Fibroblast of skin of scalp (primary cell): Measurements from ENCODE around the gene SMLR1.

ENCODE experiments used
- DNase-seq: peaks from one replicate; pipeline ENCODE4 v3.0.0-alpha.2; 2013

SMLR1 gene

GRCh38 chr6:130852844-130853554 is 25.8 kb downstream of the SMLR1 start:
- DNase-seq: peak; percentile 63

GRCh38 chr6:130853555-130854183 is 26.5 kb downstream of the SMLR1 start:
- peak; percentile 84 for DNase-seq

GRCh38 chr6:130858054-130858453 is 30.8 kb downstream of the SMLR1 start:
- no peak for DNase-seq

- no peak for DNase-seq
Measured at GRCh38 chr6:130858498-130859160, 31.4 kb downstream of the SMLR1 start.

- DNase-seq: no peak
Measured at GRCh38 chr6:130859161-130859867, 32.1 kb downstream of the SMLR1 start.

GRCh38 chr6:130862370-130862769 is 35.2 kb downstream of the SMLR1 start:
- no peak for DNase-seq

- no peak for DNase-seq
Measured at GRCh38 chr6:130863415-130864230, 36.4 kb downstream of the SMLR1 start.

- DNase-seq: no peak
Measured at GRCh38 chr6:130864344-130864743, 37.1 kb downstream of the SMLR1 start.

GRCh38 chr6:130865793-130866192 is 38.6 kb downstream of the SMLR1 start:
- no peak for DNase-seq

- DNase-seq: no peak
Measured at GRCh38 chr6:130869681-130870080, 42.5 kb downstream of the SMLR1 start.

GRCh38 chr6:130870179-130870880 is 43.1 kb downstream of the SMLR1 start:
- DNase-seq: no peak

GRCh38 chr6:130872250-130873095 is 45.3 kb downstream of the SMLR1 start:
- DNase-seq: peak; percentile 53

- peak; percentile 10 for DNase-seq
Measured at GRCh38 chr6:130873746-130874145, 46.5 kb downstream of the SMLR1 start.

GRCh38 chr6:130879826-130880225 is 52.6 kb downstream of the SMLR1 start:
- no peak for DNase-seq

GRCh38 chr6:130882370-130882769 is 55.2 kb downstream of the SMLR1 start:
- DNase-seq: no peak

GRCh38 chr6:130885392-130886192 is 58.4 kb downstream of the SMLR1 start:
- DNase-seq: peak; percentile 79
